OCI-LY1 (cell line): ENCODE data around the gene PDCD1.
"Not testable (repeated sequence)": the region's sequence is repeated elsewhere in the genome, so short reads cannot be mapped to it uniquely, and the experiment has no call there.

Source experiments
- H2AFZ ChIP-seq: fragments of 200-600 bp; sonication (generic), shearing (Covaris generic); 2 replicates; pipeline ENCODE4 v1.6.0; 2014; ENCODE audit warnings: antibody characterized with exemption, mild to moderate bottlenecking, low read length
- H3F3A ChIP-seq: fragments of 200-600 bp; sonication (generic), shearing (Covaris generic); 2 replicates; pipeline ENCODE4 v1.6.0; 2014; ENCODE audit warnings: mild to moderate bottlenecking, antibody characterized with exemption, low read length, moderate library complexity; ENCODE audit not compliant: insufficient read depth
- H3K27ac ChIP-seq: fragments of 200-600 bp; sonication (generic); 2 replicates; pipeline ENCODE4 v1.5.1; 2014; ENCODE audit warnings: low read length, mixed run types, mild to moderate bottlenecking, low read depth; ENCODE audit not compliant: poor library complexity, severe bottlenecking
- H3K27me3 ChIP-seq: fragments of 200-600 bp; sonication (generic); 2 replicates; pipeline ENCODE4 v1.6.0; 2014; ENCODE audit warnings: antibody characterized with exemption, mild to moderate bottlenecking, low read length, moderate library complexity; ENCODE audit not compliant: insufficient read depth
- H3K36me3 ChIP-seq: fragments of 200-600 bp; sonication (generic); 2 replicates; pipeline ENCODE4 v1.6.1; 2014; ENCODE audit warnings: mild to moderate bottlenecking, antibody characterized with exemption, low read length, moderate library complexity, mixed read lengths; ENCODE audit not compliant: insufficient read depth
- H3K4me1 ChIP-seq: fragments of 200-600 bp; sonication (generic); 2 replicates; pipeline ENCODE4 v1.5.1; 2014; ENCODE audit warnings: mild to moderate bottlenecking, low read length, moderate library complexity; ENCODE audit not compliant: insufficient read depth, severe bottlenecking
- H3K4me2 ChIP-seq: fragments of 200-600 bp; sonication (generic), shearing (Covaris generic); 2 replicates; pipeline ENCODE4 v1.6.1; 2014; ENCODE audit warnings: low read length
- H3K4me3 ChIP-seq: fragments of 200-600 bp; sonication (generic); 2 replicates; pipeline ENCODE4 v1.5.1; 2014; ENCODE audit warnings: low read length, low read depth, mild to moderate bottlenecking, mixed read lengths; ENCODE audit not compliant: poor library complexity, severe bottlenecking
- H3K79me2 ChIP-seq: fragments of 200-600 bp; shearing (Covaris generic); 2 replicates; pipeline ENCODE4 v1.6.1; 2016; ENCODE audit warnings: mixed run types, low read length, mixed read lengths; ENCODE audit not compliant: insufficient read depth
- H3K9ac ChIP-seq: fragments of 200-600 bp; sonication (generic), shearing (Covaris generic); 2 replicates; pipeline ENCODE4 v1.6.1; 2014; ENCODE audit warnings: mild to moderate bottlenecking, low read length, mixed read lengths
- H3K9me2 ChIP-seq: fragments of 200-600 bp; sonication (generic), shearing (Covaris generic); 2 replicates; pipeline ENCODE4 v1.6.1; 2014; ENCODE audit warnings: low read depth, mild to moderate bottlenecking, low read length, mixed read lengths
- H3K9me3 ChIP-seq: fragments of 200-600 bp; shearing (Covaris generic); 2 replicates; pipeline ENCODE4 v1.6.1; 2014; ENCODE audit warnings: low read length, mixed read lengths
- H4K20me1 ChIP-seq: fragments of 200-600 bp; sonication (generic), shearing (Covaris generic); 2 replicates; pipeline ENCODE4 v1.6.0; 2016; ENCODE audit warnings: mild to moderate bottlenecking, low read length; ENCODE audit not compliant: insufficient read depth
- CTCF ChIP-seq: fragments of 200-600 bp; sonication (generic), shearing (Covaris generic); IDR thresholded peaks from 2 replicates; pipeline ENCODE4 v1.5.1; 2017; ENCODE audit warnings: mild to moderate bottlenecking, antibody characterized with exemption, low read length, moderate library complexity, mixed read lengths
- EZH2 ChIP-seq: fragments of 200-600 bp; sonication (generic), shearing (Covaris generic); IDR thresholded peaks from 2 replicates; pipeline ENCODE4 v1.8.0; 2017; ENCODE audit warnings: borderline replicate concordance, mixed run types, mild to moderate bottlenecking, antibody characterized with exemption, low read length, moderate library complexity, mixed read lengths

The PDCD1 gene

GRCh38 chr2:241802421-241803318 lies 56.0 kb downstream of the PDCD1 start:
- TF ChIP-seq EZH2 = no peak
- no peak for TF ChIP-seq CTCF
- Histone ChIP-seq H2AFZ (no peak overlapping the region), H3K9me3 (no peaks in the 10 kb centered on the region), H3K9ac (no peak overlapping the region), H3K27ac (no peak overlapping the region), H4K20me1 (no peaks in the 10 kb centered on the region), H3K36me3 (no peaks in the 10 kb centered on the region), H3K4me2 (peak overlapping the region; percentile 62), H3K27me3 (no peaks in the 10 kb centered on the region), H3K4me3 (no peak overlapping the region), H3K4me1 (peaks cover 3% of the 10 kb centered on the region), H3K79me2 (no peaks in the 10 kb centered on the region), H3F3A (no peaks in the 10 kb centered on the region), H3K9me2 (no peaks in the 10 kb centered on the region)

GRCh38 chr2:241801611-241802420 lies 56.9 kb downstream of the PDCD1 start:
- Histone ChIP-seq H3K4me3 (no peak overlapping the region), H3K9ac (no peak overlapping the region), H3K79me2 (no peaks in the 10 kb centered on the region), H3K27me3 (no peaks in the 10 kb centered on the region), H3F3A (no peaks in the 10 kb centered on the region), H3K36me3 (no peaks in the 10 kb centered on the region), H4K20me1 (no peaks in the 10 kb centered on the region), H3K4me1 (peaks cover 3% of the 10 kb centered on the region), H3K9me2 (no peaks in the 10 kb centered on the region), H2AFZ (no peak overlapping the region), H3K27ac (no peak overlapping the region), H3K9me3 (no peaks in the 10 kb centered on the region), H3K4me2 (no peak overlapping the region)
- TF ChIP-seq EZH2 (no peak), CTCF (no peak)

GRCh38 chr2:241800198-241800903 lies 58.3 kb downstream of the PDCD1 start:
- not testable (repeated sequence) for H3K9me2 ChIP-seq, H3F3A ChIP-seq, H3K27me3 ChIP-seq, H2AFZ ChIP-seq, H3K9ac ChIP-seq, H3K9me3 ChIP-seq, H3K79me2 ChIP-seq, H4K20me1 ChIP-seq, H3K36me3 ChIP-seq, H3K4me3 ChIP-seq, H3K4me2 ChIP-seq, H3K27ac ChIP-seq, H3K4me1 ChIP-seq
